Osteocyte (in vitro differentiated cells): ENCODE results near the gene TBCK. TPM values are rescaled to one million over a fixed set of nuclear protein-coding genes. Genes with fewer than 3 reads are reported as not detected.

Source experiments
- DNase-seq: peaks from one replicate; pipeline ENCODE4 v3.0.0; 2021; ENCODE audit warnings: mixed read lengths; ENCODE audit not compliant: unreplicated experiment; ENCODE audit errors: extremely low spot score
- H3K27ac Mint-ChIP-seq: one replicate; pipeline ENCODE4 v1.8.0; 2021; ENCODE audit warnings: mild to moderate bottlenecking, mixed read lengths; ENCODE audit not compliant: unreplicated experiment
- H3K27me3 Mint-ChIP-seq: one replicate; pipeline ENCODE4 v1.8.0; 2021; ENCODE audit warnings: mixed read lengths; ENCODE audit not compliant: unreplicated experiment
- H3K36me3 Mint-ChIP-seq: one replicate; pipeline ENCODE4 v1.8.0; 2021; ENCODE audit warnings: mixed read lengths; ENCODE audit not compliant: unreplicated experiment
- H3K4me1 Mint-ChIP-seq: one replicate; pipeline ENCODE4 v1.8.0; 2021; ENCODE audit warnings: mixed read lengths; ENCODE audit not compliant: unreplicated experiment
- H3K4me3 Mint-ChIP-seq: one replicate; pipeline ENCODE4 v1.8.0; 2021; ENCODE audit warnings: mild to moderate bottlenecking, moderate library complexity, mixed read lengths; ENCODE audit not compliant: unreplicated experiment
- H3K9me3 Mint-ChIP-seq: one replicate; pipeline ENCODE4 v1.8.0; 2021; ENCODE audit warnings: mixed read lengths; ENCODE audit not compliant: unreplicated experiment
- CTCF ChIP-seq: fragments of 200-600 bp; sonication (generic); IDR thresholded peaks from 2 replicates; pipeline ENCODE4 v1.5.0; 2021; ENCODE audit warnings: antibody characterized with exemption, mild to moderate bottlenecking, moderate library complexity
- total RNA-seq: library from RNA; stranded (reverse); gene quantifications from 2 replicates; pipeline ENCODE4 v1.2.1, GENCODE V29; 2021

The TBCK gene
- total RNA-seq, 1 donor from 2014 or later, result 49.9 TPM

- Mint-ChIP-seq H3K9me3 (no peaks in the 10 kb centered on the region), H3K36me3 (peaks cover 11% of the 10 kb centered on the region), H3K27ac (peak overlapping the region; percentile 93), H3K4me3 (peak overlapping the region; percentile 51), H3K27me3 (no peaks in the 10 kb centered on the region), H3K4me1 (peaks cover 33% of the 10 kb centered on the region)
- no peak for DNase-seq
- TF ChIP-seq CTCF, result no peak
Measured at GRCh38 chr4:106312377-106312776, 3.6 kb downstream of the TBCK start.

DNA sequence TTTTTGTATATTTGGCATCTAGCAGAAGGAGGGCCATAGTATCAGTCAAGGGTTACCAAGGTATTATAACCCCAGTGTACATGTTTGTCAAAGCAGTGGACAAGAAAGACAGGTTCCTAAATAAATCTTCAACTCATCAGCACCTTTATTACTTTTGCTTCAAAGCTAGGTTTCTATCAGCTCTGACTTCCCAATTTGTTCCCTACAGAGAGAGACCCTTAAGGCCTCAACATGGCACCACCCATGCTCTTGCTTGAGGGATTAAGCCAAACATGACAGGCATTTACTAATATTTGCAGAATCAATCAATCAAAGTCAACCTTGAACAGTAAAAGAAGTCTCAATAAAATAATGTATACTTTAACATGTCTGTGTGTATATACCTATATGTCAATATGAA lies 9.4 kb downstream of the TBCK start:
- Mint-ChIP-seq H3K4me3 (no peak overlapping the region), H3K27ac (no peak overlapping the region), H3K27me3 (no peaks in the 10 kb centered on the region)

DNA sequence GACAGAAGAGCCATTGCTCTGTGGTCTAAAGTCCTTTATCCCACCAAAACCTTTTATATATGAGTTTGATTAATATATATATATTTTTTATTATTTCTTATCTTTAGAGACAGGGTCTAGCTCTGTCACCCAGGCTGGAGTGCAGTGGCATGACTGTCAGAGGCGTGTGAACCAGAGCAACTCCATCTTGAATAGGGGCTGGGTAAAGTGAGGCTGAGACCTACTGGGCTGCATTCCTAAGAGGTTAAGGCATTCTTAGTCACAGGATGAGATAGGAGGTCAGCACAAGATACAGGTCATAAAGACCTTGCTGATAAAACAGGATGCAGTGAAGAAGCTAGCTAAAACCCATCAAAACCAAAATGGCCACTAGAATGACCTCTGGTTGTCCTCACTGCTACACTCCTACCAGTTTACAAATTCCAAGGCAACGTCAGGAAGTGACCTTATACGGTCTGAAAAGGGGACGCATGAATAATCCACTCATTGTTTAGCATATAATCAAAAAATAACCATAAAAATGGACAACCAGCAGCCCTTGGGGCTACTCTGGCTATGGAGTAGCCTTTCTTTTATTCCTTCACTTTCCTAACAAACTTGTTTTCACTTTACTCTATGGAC lies 10.5 kb downstream of the TBCK start:
- no peaks in the 10 kb centered on the region for H3K9me3 Mint-ChIP-seq
- TF ChIP-seq CTCF, result no peak
- peaks cover 21% of the 10 kb centered on the region for H3K36me3 Mint-ChIP-seq
- no peak for DNase-seq
- H3K4me3 Mint-ChIP-seq, result no peak overlapping the region
- no peaks in the 10 kb centered on the region for H3K27me3 Mint-ChIP-seq
- H3K4me1 Mint-ChIP-seq, result peaks cover 17% of the 10 kb centered on the region
- H3K27ac Mint-ChIP-seq, result no peak overlapping the region

More for the DNA sequence above, 9.4 kb downstream of the TBCK start:
- H3K9me3 Mint-ChIP-seq, result no peaks in the 10 kb centered on the region
- peaks cover 21% of the 10 kb centered on the region for H3K36me3 Mint-ChIP-seq
- DNase-seq, result no peak
- TF ChIP-seq CTCF, result no peak
- peaks cover 17% of the 10 kb centered on the region for H3K4me1 Mint-ChIP-seq

DNA sequence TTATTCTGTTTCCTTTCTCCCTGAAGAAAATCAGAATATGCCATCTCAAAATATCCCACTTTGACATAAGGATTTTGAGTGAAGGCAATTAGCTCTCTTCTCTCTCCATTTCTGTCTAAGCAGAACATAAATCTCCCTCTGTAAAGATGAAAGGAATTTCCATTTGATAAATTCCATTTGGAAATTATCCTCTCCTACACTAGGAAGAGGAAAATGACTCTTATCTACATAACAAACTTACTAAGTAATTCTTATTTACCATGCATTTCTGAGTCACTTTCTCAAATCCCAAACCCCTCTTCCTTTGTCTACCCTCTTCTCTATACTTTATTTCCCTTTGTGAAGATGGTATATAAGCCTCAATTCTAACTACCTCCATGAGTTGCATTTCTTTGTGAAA lies 11.4 kb downstream of the TBCK start:
- peaks cover 12% of the 10 kb centered on the region for H3K4me1 Mint-ChIP-seq
- H3K36me3 Mint-ChIP-seq, result peaks cover 27% of the 10 kb centered on the region
- DNase-seq, result no peak
- no peaks in the 10 kb centered on the region for H3K27me3 Mint-ChIP-seq
- no peaks in the 10 kb centered on the region for H3K9me3 Mint-ChIP-seq
- TF ChIP-seq CTCF, result no peak
- no peak overlapping the region for H3K4me3 Mint-ChIP-seq
- no peak overlapping the region for H3K27ac Mint-ChIP-seq

- no peak for TF ChIP-seq CTCF
- DNase-seq, result no peak
- Mint-ChIP-seq H3K36me3 (peaks cover 28% of the 10 kb centered on the region), H3K27me3 (no peaks in the 10 kb centered on the region), H3K27ac (no peak overlapping the region), H3K9me3 (no peaks in the 10 kb centered on the region), H3K4me3 (no peak overlapping the region), H3K4me1 (peaks cover 12% of the 10 kb centered on the region)
Measured at GRCh38 chr4:106303548-106304281, 12.3 kb downstream of the TBCK start.
